IPS DF 6.9 (cell line): Measurements from ENCODE around the gene TOP2B.

Experiments used
- DNase-seq: peaks from one replicate; pipeline ENCODE4 v3.0.0-alpha.2; 2013; ENCODE audit warnings: low read depth, low spot score
- H3K27ac ChIP-seq: one replicate; pipeline ENCODE4 v1.5.1; 2013; ENCODE audit warnings: low read length, control low read depth
- H3K27me3 ChIP-seq: 2 replicates; pipeline ENCODE4 v1.6.1; 2013; ENCODE audit warnings: mild to moderate bottlenecking, low read length; ENCODE audit not compliant: control insufficient read depth, insufficient read depth
- H3K36me3 ChIP-seq: 2 replicates; pipeline ENCODE4 v1.6.1; 2013; ENCODE audit warnings: low read length; ENCODE audit not compliant: control insufficient read depth, insufficient read depth
- H3K4me1 ChIP-seq: 2 replicates; pipeline ENCODE4 v1.6.1; 2013; ENCODE audit warnings: low read length; ENCODE audit not compliant: control insufficient read depth, insufficient read depth
- H3K4me3 ChIP-seq: 2 replicates; pipeline ENCODE4 v1.5.1; 2013; ENCODE audit warnings: mild to moderate bottlenecking, low read length
- H3K9me3 ChIP-seq: 2 replicates; pipeline ENCODE4 v1.6.1; 2013; ENCODE audit warnings: low read length, inconsistent platforms; ENCODE audit not compliant: control insufficient read depth, insufficient read depth
- WGBS: extraction: QIAGEN DNeasy Blood & Tissue Kit; methylation state at CpG from one replicate; pipeline ENCODE4 v1.1.7; 2013; ENCODE audit warnings: mixed read lengths, missing lambda C conversion rate; ENCODE audit not compliant: insufficient read length, insufficient coverage; 5-methylcytosine and 5-hydroxymethylcytosine counted together

TOP2B gene

GRCh38 chr3:25592510-25592968 is 72.2 kb downstream of the TOP2B start:
- no peaks in the 10 kb centered on the region for H3K4me1 ChIP-seq
- no peaks in the 10 kb centered on the region for H3K36me3 ChIP-seq
- WGBS = no CpG with 5 or more reads among the region's 3 CpGs
- no peak overlapping the region for H3K27ac ChIP-seq
- no peaks in the 10 kb centered on the region for H3K27me3 ChIP-seq
- no peak overlapping the region for H3K4me3 ChIP-seq
- no peak for DNase-seq
- H3K9me3 ChIP-seq = no peaks in the 10 kb centered on the region

GRCh38 chr3:25589783-25590258 is 74.9 kb downstream of the TOP2B start:
- Histone ChIP-seq H3K4me1 (no peaks in the 10 kb centered on the region), H3K4me3 (no peak overlapping the region), H3K27me3 (no peaks in the 10 kb centered on the region), H3K27ac (no peak overlapping the region), H3K36me3 (no peaks in the 10 kb centered on the region), H3K9me3 (no peaks in the 10 kb centered on the region)
- WGBS = no CpG with 5 or more reads among the region's 8 CpGs
- no peak for DNase-seq

GRCh38 chr3:25589104-25589782 is 75.5 kb downstream of the TOP2B start:
- no peaks in the 10 kb centered on the region for H3K36me3 ChIP-seq
- H3K9me3 ChIP-seq = no peaks in the 10 kb centered on the region
- no peaks in the 10 kb centered on the region for H3K4me1 ChIP-seq
- WGBS = no CpG with 5 or more reads among the region's 4 CpGs
- DNase-seq = no peak
- H3K27ac ChIP-seq = no peak overlapping the region
- no peak overlapping the region for H3K4me3 ChIP-seq
- H3K27me3 ChIP-seq = no peaks in the 10 kb centered on the region

- Histone ChIP-seq H3K36me3 (no peaks in the 10 kb centered on the region), H3K4me1 (no peaks in the 10 kb centered on the region), H3K9me3 (no peaks in the 10 kb centered on the region), H3K27me3 (no peaks in the 10 kb centered on the region), H3K27ac (no peak overlapping the region), H3K4me3 (no peak overlapping the region)
- no peak for DNase-seq
- WGBS = no CpG with 5 or more reads among the region's 8 CpGs
Observed at GRCh38 chr3:25588441-25589103, 76.1 kb downstream of the TOP2B start.

GRCh38 chr3:25587975-25588374 is 76.7 kb downstream of the TOP2B start:
- Histone ChIP-seq H3K36me3 (no peaks in the 10 kb centered on the region), H3K27me3 (no peaks in the 10 kb centered on the region), H3K4me1 (no peaks in the 10 kb centered on the region), H3K9me3 (no peaks in the 10 kb centered on the region), H3K27ac (no peak overlapping the region), H3K4me3 (no peak overlapping the region)
- WGBS = no CpG with 5 or more reads among the region's 2 CpGs
- no peak for DNase-seq

- Histone ChIP-seq H3K9me3 (no peaks in the 10 kb centered on the region), H3K4me1 (no peaks in the 10 kb centered on the region), H3K36me3 (no peaks in the 10 kb centered on the region), H3K27me3 (no peaks in the 10 kb centered on the region), H3K4me3 (no peak overlapping the region), H3K27ac (no peak overlapping the region)
- DNase-seq = no peak
- WGBS = no CpG with 5 or more reads among the region's 5 CpGs
Observed at GRCh38 chr3:25587526-25587925, 77.2 kb downstream of the TOP2B start.

- Histone ChIP-seq H3K4me3 (no peak overlapping the region), H3K9me3 (no peaks in the 10 kb centered on the region), H3K4me1 (no peaks in the 10 kb centered on the region), H3K36me3 (no peaks in the 10 kb centered on the region), H3K27ac (no peak overlapping the region), H3K27me3 (no peaks in the 10 kb centered on the region)
- no CpG with 5 or more reads among the region's 1 CpG for WGBS
- DNase-seq = no peak
Observed at GRCh38 chr3:25587094-25587493, 77.6 kb downstream of the TOP2B start.

- Histone ChIP-seq H3K9me3 (no peaks in the 10 kb centered on the region), H3K36me3 (no peaks in the 10 kb centered on the region), H3K27me3 (no peaks in the 10 kb centered on the region), H3K27ac (no peak overlapping the region), H3K4me1 (no peaks in the 10 kb centered on the region), H3K4me3 (no peak overlapping the region)
- no CpG with 5 or more reads among the region's 11 CpGs for WGBS
- DNase-seq = no peak
Observed at GRCh38 chr3:25586553-25586952, 78.2 kb downstream of the TOP2B start.

GRCh38 chr3:25586167-25586505 is 78.6 kb downstream of the TOP2B start:
- no peaks in the 10 kb centered on the region for H3K4me1 ChIP-seq
- no peaks in the 10 kb centered on the region for H3K36me3 ChIP-seq
- no CpG with 5 or more reads among the region's 6 CpGs for WGBS
- H3K27ac ChIP-seq = no peak overlapping the region
- DNase-seq = no peak
- H3K4me3 ChIP-seq = no peak overlapping the region
- no peaks in the 10 kb centered on the region for H3K27me3 ChIP-seq
- no peaks in the 10 kb centered on the region for H3K9me3 ChIP-seq

GRCh38 chr3:25585361-25586166 is 79.1 kb downstream of the TOP2B start:
- no peak for DNase-seq
- no peaks in the 10 kb centered on the region for H3K27me3 ChIP-seq
- H3K4me1 ChIP-seq = no peaks in the 10 kb centered on the region
- no peaks in the 10 kb centered on the region for H3K9me3 ChIP-seq
- WGBS = no CpG with 5 or more reads among the region's 14 CpGs
- no peak overlapping the region for H3K4me3 ChIP-seq
- no peaks in the 10 kb centered on the region for H3K36me3 ChIP-seq
- no peak overlapping the region for H3K27ac ChIP-seq
